ENCODE data around the gene GSTCD. TPM values are rescaled to one million over a fixed set of nuclear protein-coding genes. Genes with fewer than 3 reads are reported as not detected.
A peak's percentile ranks its signal among the peaks of the same experiment; 100 is the strongest.

Gene GSTCD
- total RNA-seq, 1 donor from 2014 or later: 65.3 TPM

DNA sequence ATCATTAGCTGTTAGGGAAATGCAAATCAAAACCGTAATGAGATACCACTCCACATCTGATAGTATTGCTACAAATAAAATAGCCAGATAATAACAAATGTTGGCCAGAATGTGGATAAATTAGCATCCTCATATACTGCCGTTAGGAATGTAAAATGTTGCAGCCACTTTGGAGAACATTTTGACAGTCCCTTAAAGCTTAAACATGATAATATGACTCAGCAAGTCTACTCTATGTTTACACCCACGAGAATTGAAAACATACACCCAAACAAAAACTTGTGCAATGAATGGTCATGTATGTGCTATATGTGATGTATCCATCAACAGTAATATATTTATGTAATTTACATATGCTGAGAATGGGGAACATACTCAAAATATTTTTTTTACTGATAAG is 78.2 kb downstream of the GSTCD start:
- Histone ChIP-seq H3K4me1 (no peaks in the 10 kb centered on the region), H2AFZ (replicated peaks) (no peak overlapping the region), H3K27me3 (no peaks in the 10 kb centered on the region), H3K9me3 (ENCODE audit: low read depth) (no peaks in the 10 kb centered on the region), H4K20me1 (ENCODE audit: low read depth) (no peaks in the 10 kb centered on the region), H3K79me2 (ENCODE audit: low read depth) (no peaks in the 10 kb centered on the region), H3F3A (ENCODE audit: low read depth) (no peaks in the 10 kb centered on the region), H3K36me3 (no peaks in the 10 kb centered on the region), H3K27ac (no peak overlapping the region), H3K9ac (no peak overlapping the region), H3K4me3 (no peak overlapping the region), H3K4me2 (no peak overlapping the region)
- Mint-ChIP-seq H3K4me1 (peaks cover 2% of the 10 kb centered on the region), H3K4me3 (no peak overlapping the region), H3K27me3 (ENCODE audit: insufficient read depth, low read depth) (peaks cover 2% of the 10 kb centered on the region), H3K27ac (no peak overlapping the region), H3K36me3 (peaks cover 3% of the 10 kb centered on the region), H3K9me3 (no peaks in the 10 kb centered on the region)
- TF ChIP-seq, protein P1, sequence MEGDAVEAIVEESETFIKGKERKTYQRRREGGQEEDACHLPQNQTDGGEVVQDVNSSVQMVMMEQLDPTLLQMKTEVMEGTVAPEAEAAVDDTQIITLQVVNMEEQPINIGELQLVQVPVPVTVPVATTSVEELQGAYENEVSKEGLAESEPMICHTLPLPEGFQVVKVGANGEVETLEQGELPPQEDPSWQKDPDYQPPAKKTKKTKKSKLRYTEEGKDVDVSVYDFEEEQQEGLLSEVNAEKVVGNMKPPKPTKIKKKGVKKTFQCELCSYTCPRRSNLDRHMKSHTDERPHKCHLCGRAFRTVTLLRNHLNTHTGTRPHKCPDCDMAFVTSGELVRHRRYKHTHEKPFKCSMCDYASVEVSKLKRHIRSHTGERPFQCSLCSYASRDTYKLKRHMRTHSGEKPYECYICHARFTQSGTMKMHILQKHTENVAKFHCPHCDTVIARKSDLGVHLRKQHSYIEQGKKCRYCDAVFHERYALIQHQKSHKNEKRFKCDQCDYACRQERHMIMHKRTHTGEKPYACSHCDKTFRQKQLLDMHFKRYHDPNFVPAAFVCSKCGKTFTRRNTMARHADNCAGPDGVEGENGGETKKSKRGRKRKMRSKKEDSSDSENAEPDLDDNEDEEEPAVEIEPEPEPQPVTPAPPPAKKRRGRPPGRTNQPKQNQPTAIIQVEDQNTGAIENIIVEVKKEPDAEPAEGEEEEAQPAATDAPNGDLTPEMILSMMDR (IDR thresholded peaks at IDR 0.05): no peak
- TF ChIP-seq EZH2phosphoT487 (IDR thresholded peaks at IDR 0.05): no peak
- no peak for TF ChIP-seq EZH2 (IDR thresholded peaks at IDR 0.05)
- DNase-seq (ENCODE audit: low spot score): no peak

DNA sequence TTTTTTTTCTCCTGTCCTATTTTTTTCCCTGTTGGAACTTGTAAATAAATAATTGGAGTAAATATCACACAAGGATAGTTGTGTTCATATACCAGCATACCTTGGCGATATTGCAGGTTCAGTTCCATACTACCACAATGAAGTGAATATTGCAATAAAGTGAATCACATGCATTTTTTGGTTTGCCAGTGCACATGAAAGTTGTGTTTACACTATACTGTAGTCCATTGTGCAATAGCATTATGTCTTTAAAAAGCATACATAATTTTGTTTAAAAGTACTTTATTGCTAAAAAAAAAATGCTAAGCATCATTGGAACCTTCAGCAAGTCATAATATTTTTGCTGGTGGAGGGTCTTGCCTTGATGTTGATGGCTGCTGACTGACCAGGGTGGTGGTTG is 88.6 kb downstream of the GSTCD start:
- no peak overlapping the region for H3K27ac ChIP-seq
- H3K27ac Mint-ChIP-seq: no peak overlapping the region
- H3K4me3 ChIP-seq: no peak overlapping the region
- H3K27me3 Mint-ChIP-seq (ENCODE audit: insufficient read depth, low read depth): no peaks in the 10 kb centered on the region
- H3K79me2 ChIP-seq (ENCODE audit: low read depth): no peaks in the 10 kb centered on the region
- peaks cover 4% of the 10 kb centered on the region for H3K9me3 ChIP-seq (ENCODE audit: low read depth)
- no peaks in the 10 kb centered on the region for H3K27me3 ChIP-seq
- H3K9ac ChIP-seq: no peak overlapping the region
- H3F3A ChIP-seq (ENCODE audit: low read depth): no peaks in the 10 kb centered on the region
- H3K4me2 ChIP-seq: no peak overlapping the region
- no peaks in the 10 kb centered on the region for H4K20me1 ChIP-seq (ENCODE audit: low read depth)
- H3K36me3 Mint-ChIP-seq: peaks cover 11% of the 10 kb centered on the region
- H2AFZ ChIP-seq (replicated peaks): no peak overlapping the region
- no peaks in the 10 kb centered on the region for H3K4me1 ChIP-seq
- DNase-seq (ENCODE audit: low spot score): no peak
- TF ChIP-seq EZH2phosphoT487 (IDR thresholded peaks at IDR 0.05) (no peak), EZH2 (IDR thresholded peaks at IDR 0.05) (no peak)
- TF ChIP-seq, protein P1 (IDR thresholded peaks at IDR 0.05): no peak
- H3K9me3 Mint-ChIP-seq: peaks cover 2% of the 10 kb centered on the region
- H3K4me3 Mint-ChIP-seq: no peak overlapping the region
- peaks cover 4% of the 10 kb centered on the region for H3K4me1 Mint-ChIP-seq
- H3K36me3 ChIP-seq: no peaks in the 10 kb centered on the region

DNA sequence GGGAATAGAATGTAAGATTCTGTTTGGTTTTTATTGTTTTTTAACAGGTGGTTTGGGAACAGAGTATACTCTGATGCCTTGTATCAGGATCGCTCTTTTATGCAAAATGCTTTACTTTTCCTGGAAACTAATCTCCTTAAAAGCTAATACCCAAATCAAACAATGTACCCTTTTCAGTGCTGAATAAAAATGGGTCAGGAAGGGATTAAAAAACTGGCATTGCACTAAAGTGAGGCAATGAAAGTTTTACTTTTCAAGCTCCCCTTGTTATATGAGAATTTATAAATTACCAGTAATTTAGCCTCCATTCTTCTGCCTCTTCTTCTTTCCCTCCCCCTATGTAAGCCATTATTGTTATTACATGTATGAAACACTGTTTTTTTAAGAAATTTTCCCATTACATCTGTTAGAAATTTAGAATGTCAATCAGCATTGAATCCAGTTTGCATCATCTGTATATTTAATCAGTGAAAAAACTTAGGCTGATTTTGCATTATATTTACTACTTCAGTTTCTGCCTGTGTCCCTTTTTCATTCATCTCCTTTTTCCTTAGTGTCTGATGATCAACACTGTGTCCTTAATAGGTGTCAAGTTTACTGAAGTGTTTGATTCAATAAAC is 97.0 kb downstream of the GSTCD start:
- no peak for DNase-seq (ENCODE audit: low spot score)
- H3K9me3 ChIP-seq (ENCODE audit: low read depth): no peaks in the 10 kb centered on the region
- H3K36me3 ChIP-seq: no peaks in the 10 kb centered on the region
- no peak overlapping the region for H3K9ac ChIP-seq
- TF ChIP-seq EZH2phosphoT487 (IDR thresholded peaks at IDR 0.05) (no peak), EZH2 (IDR thresholded peaks at IDR 0.05) (no peak)
- TF ChIP-seq, protein P1 (IDR thresholded peaks at IDR 0.05): no peak
- H3F3A ChIP-seq (ENCODE audit: low read depth): no peaks in the 10 kb centered on the region
- no peaks in the 10 kb centered on the region for H3K36me3 Mint-ChIP-seq
- H3K4me1 Mint-ChIP-seq: peaks cover 7% of the 10 kb centered on the region
- peaks cover 3% of the 10 kb centered on the region for H4K20me1 ChIP-seq (ENCODE audit: low read depth)
- no peaks in the 10 kb centered on the region for H3K27me3 Mint-ChIP-seq (ENCODE audit: insufficient read depth, low read depth)
- no peaks in the 10 kb centered on the region for H3K9me3 Mint-ChIP-seq
- H3K79me2 ChIP-seq (ENCODE audit: low read depth): no peaks in the 10 kb centered on the region
- no peak overlapping the region for H2AFZ ChIP-seq (replicated peaks)
- H3K4me3 ChIP-seq: no peak overlapping the region
- no peak overlapping the region for H3K27ac ChIP-seq
- H3K4me2 ChIP-seq: peak overlapping the region; percentile 3
- H3K27ac Mint-ChIP-seq: no peak overlapping the region
- no peaks in the 10 kb centered on the region for H3K27me3 ChIP-seq
- H3K4me3 Mint-ChIP-seq: no peak overlapping the region
- H3K4me1 ChIP-seq: peaks cover 8% of the 10 kb centered on the region

Measured in neural progenitor cell (in vitro differentiated cells).